ENCODE measurements around the gene SKAP1.
"Not testable (repeated sequence)": the region's sequence is repeated elsewhere in the genome, so short reads cannot be mapped to it uniquely, and the experiment has no call there.

The SKAP1 gene

GRCh38 chr17:48240562-48241130 lies 189.4 kb downstream of the SKAP1 start:
- no peak for DNase-seq

- DNase-seq: no peak
These were observed 189.9 kb downstream of the SKAP1 start for GRCh38 chr17:48240122-48240521.

GRCh38 chr17:48239603-48239995 lies 190.4 kb downstream of the SKAP1 start:
- DNase-seq: no peak

GRCh38 chr17:48238933-48239602 lies 190.9 kb downstream of the SKAP1 start:
- DNase-seq: no peak

- DNase-seq: no peak
These were observed 192.6 kb downstream of the SKAP1 start for GRCh38 chr17:48237456-48237855.

- DNase-seq: no peak
These were observed 193.3 kb downstream of the SKAP1 start for GRCh38 chr17:48236681-48237134.

DNA sequence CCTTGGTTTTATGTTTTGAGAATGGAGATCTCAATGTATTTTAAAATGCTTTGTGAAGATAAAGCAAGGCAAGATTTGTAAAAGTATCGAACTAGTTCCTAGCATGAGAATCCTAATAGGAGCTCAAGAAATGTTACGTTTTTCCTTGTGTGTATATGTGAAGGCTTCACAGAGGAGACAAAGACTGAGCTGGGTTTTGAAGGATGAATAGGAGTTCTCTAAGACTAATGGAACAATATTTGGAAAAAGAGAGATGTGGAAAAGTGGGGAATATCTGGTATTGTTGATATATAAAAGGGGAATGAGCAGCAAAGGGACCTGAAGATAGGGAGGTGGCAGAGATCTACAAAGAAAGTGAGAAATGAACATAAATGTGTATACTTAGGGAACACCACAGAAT lies 195.1 kb downstream of the SKAP1 start:
- no peak for DNase-seq

- DNase-seq: no peak
These were observed 197.7 kb downstream of the SKAP1 start for GRCh38 chr17:48231995-48232959.

DNA sequence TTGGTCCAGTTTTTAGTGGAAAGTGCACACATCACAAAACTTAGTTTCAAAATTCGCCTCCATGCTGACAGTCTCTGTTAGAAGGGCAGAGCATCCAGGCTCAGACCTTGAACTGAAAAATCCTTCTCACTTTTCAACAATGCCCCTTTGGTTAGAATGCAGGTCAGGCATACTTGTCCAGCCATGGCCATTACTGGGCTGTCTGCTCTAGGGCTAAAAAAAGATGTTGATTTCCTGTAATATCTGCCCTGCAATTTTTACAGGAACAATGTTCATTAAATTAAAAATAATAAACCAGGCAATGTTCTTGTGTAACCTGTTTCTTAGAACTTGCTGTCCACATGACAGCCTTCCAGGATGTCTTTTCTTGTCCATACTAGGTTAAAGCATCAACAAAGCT lies 200.1 kb downstream of the SKAP1 start:
- no peak for DNase-seq

DNA sequence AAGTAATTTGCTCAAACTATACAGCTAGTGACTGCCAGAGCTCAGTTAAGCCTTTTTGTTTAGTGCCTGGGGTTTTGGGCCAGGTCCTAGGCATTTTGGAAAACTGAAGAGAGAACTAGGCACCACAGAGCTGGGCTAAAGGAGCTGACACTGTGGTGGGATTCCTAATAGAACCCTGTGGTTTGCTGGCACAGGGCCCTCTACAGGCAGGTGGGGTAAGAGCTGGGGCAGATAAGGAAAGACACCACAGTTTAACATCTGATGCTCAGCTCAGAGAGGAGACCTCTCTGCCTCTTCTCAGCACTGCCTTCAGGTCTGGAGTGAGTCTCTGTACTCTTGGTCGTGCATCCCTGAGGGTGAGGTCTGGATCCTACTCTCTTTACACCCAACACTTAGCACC lies 201.3 kb downstream of the SKAP1 start:
- DNase-seq: no peak

- no peak for DNase-seq
These were observed 204.1 kb downstream of the SKAP1 start for GRCh38 chr17:48225725-48226567.

- no peak for DNase-seq
These were observed 206.1 kb downstream of the SKAP1 start for GRCh38 chr17:48223945-48224344.

DNA sequence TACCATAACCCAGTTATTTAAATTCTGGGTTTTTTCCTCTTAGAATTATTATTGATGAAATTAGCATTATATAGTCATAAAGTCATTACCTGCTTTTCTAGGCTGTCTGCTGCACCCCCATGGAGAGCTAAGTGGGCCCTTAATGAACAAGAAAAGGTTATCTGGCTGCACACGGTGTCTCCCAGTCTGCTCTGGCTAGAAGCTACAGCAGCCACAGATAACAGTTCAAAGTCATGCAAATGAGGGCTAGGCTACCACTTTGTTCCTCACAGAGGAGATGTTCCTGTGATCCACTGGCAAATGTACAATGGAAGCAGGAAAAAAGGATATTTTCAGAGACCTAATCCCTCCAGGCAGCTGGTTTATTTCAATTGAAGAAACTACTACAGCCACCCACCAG lies 210.4 kb downstream of the SKAP1 start:
- DNase-seq: no peak

- no peak for DNase-seq
These were observed 214.4 kb downstream of the SKAP1 start for GRCh38 chr17:48215583-48216139.

DNA sequence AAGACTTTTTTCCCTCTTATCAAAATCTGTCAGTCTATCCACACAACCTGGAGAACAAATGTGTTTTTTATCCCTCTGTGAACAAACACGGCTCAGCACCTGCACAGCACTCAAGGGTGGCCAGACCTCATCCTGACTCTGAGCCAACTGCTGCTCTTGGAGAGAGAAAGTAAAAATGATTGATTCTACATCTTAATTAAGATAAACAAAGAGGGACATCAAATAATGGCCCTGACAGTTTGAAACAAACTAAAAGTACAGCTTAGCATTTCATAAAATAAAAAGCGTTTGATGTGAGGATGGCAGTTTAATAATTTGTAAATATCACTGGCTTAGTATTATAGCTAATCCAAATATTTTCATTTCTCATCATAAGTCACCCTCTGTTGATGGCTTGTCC lies 216.2 kb downstream of the SKAP1 start:
- DNase-seq: no peak

DNA sequence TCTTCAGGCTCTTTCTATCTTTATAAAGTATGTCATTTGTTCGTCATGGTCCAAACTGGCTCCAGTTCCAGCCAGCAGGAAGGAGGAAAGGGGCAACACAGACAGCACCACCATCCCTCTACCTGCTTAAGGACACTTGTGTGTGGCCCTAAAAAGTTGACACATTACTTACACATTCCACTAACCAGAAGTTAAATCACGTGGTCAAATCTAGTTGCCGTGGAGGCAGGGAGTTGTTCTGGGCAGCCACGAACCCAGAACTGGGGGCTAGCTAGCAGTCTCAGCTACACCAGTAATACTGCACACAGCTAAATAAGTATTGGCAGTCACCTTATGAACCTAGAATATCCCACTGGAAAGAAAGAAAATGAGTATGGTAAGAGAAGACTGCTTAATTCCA lies 218.2 kb downstream of the SKAP1 start:
- no peak for DNase-seq

DNA sequence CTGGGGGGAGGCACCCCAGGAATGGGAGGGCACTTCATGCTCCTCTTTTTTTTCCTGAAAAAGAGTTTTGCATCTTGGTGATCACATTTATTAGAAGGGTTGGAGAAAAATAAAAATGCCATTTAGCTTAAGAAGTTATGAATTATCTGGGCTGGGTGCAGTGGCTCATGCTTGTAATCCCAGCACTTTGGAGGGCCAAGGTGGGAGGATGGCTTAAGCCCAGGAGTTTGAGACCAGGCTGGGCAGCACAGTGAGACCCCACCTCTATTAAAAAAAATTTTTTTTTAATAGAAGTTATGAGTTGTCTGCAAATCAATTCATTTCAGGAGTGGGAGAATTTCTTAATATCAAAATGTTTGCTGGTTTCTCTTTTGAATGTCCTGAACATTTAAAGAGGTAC lies 219.0 kb downstream of the SKAP1 start:
- DNase-seq: no peak

GRCh38 chr17:48209973-48210372 lies 220.0 kb downstream of the SKAP1 start:
- no peak for DNase-seq

GRCh38 chr17:48207776-48208544 lies 222.1 kb downstream of the SKAP1 start:
- DNase-seq: no peak

- not testable (repeated sequence) for DNase-seq
These were observed 223.0 kb downstream of the SKAP1 start for GRCh38 chr17:48207036-48207435.

- no peak for DNase-seq
These were observed 227.1 kb downstream of the SKAP1 start for GRCh38 chr17:48202959-48203358.

All from CD4-positive, alpha-beta T cell treated with Interleukin-4 for 1 hour (primary cell).